ENCODE measurements around the gene NTF3.

NTF3 gene

DNA sequence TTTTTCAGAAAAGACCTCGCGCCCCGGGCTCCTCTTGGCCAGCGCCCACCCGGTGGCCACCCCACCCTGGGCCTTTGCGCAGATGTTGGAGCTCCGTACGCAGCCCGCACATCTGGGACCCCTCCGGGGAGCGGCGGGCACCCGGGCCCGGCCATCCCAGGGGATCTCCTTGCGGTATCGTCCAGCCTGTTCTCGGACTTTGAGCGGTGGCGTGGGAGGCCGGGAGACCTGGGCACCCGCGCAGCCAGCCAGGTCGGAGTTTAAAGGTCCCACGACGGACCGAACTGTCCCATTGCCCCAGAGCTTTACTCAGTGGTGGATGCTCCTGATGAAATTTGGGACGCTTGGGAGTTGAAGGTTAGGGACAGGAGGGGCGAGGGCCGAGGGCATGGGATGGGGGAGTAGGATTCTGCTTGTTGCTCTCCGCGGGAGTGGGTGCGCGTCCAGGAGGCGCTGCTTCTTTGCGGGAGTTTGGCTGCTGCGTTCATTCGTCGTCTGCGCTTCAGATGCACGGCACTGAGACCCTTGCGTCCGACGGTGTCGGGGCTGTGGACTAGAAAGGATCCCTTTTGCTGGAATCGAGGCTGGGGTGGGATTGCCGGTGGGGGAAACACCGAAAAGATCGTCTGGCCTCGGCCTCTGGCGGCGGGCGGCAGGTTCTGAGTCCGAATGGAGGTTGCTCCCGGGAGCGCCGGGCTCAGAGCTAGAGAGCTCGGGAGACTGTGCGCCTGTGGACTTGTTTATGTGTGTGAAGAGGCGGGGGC, 1.4 kb downstream of the NTF3 start:
- no peak for DNase-seq

DNA sequence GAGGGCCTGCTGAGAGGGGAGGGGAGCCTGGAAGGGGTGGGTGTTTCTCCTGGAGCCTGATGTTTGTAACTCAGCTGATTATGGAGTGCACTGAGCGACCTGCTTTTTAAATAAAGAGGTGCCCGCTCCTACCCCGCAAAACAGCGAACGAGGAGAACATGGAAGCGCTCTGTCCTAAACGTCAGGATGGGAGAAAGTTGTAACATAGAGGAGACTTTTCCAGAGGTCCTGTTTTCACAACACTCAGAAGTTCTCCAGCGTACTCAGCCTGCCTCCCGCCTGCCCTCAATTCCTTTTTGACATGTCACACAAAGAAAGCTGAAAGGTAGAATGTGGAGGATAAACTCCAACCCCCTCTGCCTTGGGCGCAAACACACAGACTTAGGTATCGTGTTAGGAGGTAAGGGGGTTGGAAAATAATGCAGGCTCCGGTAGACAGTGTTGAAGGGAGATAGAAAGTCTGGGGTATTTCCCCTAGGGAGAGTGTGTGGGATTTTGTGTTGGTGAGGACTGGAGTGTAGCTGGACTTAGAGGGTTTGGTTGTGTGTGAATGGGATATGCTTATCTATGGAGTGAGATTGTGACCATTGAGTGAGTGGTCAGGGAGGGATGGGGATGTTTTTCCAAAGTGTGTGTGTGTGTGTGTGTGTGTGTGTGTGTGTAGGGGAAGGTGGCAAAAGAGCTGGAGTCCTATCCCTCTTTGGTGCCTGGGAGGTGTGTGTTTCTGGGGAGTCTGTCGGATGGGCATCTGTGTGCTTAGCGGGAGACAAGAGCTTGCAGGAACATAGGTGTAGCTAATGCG, 2.1 kb downstream of the NTF3 start:
- DNase-seq = no peak

DNA sequence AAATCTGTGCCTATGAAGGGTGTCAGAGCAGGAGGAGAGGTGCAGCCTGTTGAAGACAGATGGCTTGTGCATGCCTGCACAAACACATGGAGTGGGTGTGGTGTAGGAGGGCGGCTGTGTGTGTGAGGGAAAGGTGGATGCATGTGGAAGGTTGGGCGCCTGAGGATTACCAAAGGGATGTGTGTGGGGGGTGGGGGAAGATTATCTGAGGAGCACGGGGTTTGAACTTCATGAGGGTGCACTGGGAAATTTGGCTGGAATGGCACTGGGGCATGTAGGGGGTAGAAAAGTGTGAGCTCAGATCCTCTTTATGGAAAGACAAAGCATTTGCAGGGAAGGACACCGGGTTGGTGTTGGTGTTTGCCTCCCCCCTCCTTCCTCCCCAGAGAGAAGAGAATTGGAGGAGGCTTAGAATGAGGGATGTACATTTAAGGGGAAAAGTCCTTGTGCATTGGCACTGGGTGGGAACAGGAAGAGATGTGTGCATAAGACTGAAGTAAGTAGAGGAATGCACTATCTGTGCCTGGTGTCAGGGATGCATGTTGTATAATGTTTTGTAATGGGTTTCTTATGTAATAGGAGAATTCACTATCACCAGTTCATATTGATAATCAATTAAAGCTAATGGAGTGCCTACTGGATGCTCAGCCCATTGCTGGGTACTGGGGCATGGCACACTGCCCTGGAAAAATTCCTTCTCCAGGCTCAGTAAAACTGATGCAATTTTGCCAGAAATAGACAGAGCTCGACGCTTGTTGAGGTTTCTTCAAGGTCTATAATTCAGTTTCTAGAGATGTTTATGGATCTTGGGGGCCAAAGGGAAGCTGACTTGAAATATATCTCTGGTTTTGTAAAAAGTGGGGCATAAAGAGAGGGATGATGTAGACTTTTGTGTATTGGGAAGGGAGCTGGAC, 3.0 kb downstream of the NTF3 start:
- DNase-seq = no peak

DNA sequence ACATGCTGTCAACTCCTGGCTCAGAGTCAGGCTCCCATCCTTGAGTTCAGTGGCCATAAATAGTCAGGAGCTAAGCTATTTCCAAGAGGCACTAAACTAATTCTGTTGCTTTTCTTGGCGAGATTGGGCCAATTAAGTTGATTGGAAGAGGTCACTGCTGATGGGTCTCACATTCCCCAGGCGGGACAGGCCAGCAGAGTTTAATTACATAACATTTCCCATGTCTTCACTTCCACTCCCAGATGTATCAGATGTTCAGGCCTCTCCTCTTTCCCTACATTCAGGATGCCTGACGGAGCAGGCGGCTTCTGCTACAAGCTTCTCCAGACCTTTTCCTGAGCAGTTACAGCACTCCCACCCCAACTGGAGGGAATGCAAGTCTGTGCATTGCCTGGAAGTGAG, 5.3 kb downstream of the NTF3 start:
- no peak for DNase-seq

DNA sequence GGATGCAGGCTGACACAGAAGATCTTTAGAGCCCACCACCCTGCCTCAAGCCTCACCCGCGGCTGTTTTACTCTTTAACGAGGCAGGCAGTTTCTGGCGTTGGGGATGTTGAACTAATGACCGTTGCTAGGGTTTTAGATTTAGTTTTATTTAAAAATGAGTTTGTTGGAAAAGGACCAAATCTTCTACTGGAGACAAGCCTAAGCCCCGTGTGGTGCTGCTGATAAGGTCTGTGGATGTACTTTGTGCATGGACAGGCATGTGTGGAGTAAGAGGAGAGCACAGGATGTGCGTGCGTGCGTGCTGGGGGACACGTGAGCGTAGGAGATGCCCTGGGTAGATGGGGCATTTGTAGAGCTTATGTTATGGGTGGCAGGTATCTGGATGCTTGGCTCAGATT, 5.7 kb downstream of the NTF3 start:
- no peak for DNase-seq

DNA sequence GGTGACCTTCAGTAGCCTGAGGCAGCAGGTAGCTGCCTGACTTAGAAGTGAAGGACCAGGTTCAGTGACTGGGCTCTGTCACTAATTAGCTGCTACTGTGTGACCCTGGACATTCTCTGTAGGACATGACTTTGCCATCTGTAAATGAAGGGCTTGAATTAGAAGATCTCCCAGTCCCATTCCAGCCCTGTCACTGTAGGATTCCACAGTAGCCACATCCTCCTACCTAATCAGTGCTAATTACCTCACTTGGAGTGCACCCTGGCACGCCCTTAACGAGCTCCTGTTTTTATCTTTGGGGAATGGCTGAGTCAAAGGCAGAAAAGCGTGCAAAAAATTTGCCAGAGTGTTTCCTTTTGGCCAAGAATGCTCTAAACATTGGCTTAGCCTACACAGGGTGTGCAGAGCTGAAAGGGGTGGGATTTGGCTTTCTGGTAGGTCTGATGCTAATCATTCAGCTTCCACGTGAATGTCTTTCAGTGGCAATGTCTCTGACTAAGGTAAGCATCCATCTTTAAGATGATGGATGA, 6.8 kb downstream of the NTF3 start:
- no peak for DNase-seq

DNA sequence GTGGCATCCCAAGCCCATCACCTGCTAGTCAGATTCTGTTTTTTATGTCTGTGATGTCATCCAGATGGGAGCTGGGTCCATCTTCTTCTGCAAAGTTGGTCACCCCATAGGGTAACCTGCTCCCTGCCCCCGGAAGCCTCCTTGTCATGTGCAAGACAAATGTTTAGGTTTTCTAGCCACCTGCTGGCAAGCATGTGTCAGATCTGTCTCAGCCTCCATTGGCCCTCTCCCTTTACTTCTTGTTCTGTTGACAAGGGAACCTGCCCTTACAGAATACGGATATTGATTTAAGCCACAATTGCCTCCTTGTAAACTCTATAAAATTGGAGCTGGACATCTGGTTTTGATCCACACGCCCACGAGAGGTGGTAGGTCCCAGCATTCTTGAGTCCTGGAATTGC, 7.5 kb downstream of the NTF3 start:
- no peak for DNase-seq

DNA sequence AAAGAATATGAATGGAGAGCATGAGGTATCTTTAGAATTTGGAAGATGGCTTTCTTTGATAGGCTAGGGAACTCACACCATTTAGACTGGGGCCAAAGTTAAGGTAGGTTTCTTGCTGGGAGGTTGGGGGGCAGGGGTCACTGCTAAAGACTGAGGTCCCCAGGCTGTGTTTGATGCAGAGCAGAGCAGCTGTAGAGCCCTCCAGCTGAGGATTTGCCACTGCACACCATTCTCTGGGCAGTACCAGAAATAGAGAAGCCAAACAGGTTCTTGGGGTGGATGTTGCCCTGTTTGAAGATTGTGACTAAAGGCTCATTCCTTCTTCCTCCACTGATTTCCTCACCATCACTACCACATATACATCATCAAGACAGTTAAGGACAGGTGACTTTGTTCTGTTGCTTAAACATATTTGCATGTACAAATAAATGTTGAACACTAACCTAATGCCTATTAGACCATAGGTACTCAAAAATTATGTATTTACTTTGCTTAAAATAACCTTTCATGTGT, 7.9 kb downstream of the NTF3 start:
- no peak for DNase-seq

DNA sequence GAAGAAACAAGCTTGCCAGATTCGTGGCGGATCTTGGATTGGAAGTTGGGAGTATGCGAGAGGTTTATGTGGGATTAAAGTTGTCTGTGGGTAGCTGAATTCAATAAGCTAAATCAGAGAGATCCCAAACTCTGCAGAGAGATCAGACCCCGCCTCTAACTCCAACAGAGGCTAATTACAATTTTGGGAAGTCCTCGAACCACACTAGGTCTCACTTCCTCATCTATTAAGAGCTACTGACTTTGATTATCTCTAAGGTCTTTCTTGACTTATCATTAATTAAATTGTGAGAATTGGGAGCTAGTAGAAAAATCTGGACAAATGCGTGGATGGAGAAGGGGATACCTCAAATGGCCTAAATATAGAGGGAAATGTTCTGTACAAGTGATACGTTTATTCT, 9.1 kb downstream of the NTF3 start:
- DNase-seq = no peak

DNA sequence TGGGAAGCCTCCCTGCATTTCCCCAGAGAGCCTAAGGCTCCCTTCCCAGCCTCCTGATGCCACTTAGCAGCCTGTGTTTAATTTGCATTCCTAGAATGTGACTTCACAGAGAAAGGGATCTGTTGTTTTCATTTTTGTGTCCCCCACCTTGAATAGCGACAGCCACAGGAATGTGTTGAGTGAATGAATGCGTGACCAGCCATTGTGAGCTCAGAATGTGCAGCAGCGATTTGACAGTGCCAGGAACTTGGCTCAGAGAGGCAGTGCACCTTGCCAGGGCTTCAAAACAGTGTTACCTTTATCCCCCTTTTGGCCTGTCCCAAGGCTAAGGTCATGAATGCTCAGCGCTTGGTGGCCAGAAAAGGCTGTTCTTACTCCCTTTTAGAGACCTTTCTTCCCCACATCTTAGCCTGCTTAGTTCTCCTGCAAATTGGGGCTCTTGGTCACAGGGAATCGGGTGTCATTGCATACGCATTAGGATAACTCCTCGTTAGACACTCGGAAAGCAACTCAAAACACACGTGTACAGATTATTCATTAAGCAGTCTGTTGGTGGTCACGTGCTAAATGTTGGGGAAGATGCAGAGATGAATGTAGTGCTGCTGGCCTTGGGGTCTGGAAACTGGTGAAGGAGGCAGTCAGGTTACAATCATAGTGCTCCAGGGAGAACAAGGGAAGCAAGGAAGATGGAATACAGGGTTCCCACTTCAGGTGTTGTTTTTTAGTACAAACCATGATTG, 9.8 kb downstream of the NTF3 start:
- DNase-seq = no peak

DNA sequence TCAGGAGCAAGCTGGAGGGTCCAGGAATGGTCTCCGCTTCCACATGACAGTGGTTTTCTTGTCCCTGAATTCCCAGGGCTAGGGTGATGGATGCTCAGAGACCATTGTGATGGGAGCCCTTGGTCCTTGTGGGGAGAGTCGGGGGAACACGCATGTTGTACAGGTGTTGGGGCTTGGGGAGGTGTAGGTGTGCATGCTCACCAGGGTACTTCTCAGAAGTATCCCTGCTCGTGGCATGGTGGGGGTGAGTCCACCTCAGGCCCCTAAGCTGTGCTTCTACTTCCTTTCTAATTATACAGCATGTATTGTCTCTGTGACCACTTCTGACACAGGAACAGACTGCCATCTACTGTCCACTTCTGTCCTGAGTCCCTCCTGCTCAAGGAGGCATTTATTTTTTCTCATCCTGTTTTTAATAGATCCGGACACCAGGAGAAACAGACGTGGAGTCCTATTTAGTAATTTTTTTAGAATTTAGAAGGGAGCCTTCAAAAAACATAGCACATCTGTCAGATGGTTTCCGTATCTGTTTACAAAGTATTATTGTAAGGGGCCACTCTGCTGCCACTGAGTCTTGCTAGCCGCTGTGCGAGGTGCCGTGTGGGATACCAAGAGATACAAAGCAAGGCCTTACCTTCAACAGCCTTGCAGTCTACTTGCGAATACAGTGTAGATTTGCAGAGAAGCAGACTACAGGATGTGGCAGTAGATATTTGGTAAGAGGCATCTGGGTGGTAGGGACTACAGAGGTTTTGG, 10.5 kb downstream of the NTF3 start:
- no peak for DNase-seq

DNA sequence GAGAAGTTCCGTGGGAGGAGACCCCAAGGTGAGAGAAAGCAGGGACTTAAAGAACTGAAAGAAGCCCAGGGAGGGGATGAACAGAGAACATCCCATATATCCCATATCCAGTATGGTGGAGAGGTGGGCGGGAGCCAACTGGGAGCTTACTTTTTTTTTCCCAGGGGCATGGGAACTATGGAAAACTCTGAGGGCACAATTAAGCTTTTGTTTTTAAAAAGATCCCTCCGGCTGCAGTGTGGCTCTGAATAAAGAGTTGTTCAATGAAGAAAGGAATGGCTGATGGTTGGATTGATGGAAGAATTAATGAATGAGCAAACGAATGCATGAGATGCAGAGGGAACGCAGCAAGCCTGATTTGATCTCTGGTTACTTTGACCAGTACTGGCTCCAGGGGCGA, 12.6 kb downstream of the NTF3 start:
- no peak for DNase-seq

DNA sequence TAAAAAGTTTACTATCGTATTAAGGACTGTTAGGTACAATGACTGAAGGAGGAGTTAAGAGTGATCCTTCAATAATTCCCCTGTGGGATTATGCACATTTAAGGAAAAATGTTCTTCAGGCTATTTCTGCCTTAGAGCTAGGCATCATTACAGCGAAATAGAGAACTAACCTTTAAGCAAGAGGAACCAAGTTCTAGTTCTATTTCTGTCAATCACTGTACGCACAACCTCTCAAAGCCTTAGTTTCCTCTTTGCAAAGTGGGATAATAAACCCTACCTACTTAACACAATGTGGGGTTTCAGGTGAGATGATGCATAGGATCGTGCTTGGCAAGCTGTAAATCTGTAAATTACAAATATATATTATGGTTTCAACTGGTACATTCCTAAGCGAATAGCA, 15.4 kb downstream of the NTF3 start:
- DNase-seq = no peak

DNA sequence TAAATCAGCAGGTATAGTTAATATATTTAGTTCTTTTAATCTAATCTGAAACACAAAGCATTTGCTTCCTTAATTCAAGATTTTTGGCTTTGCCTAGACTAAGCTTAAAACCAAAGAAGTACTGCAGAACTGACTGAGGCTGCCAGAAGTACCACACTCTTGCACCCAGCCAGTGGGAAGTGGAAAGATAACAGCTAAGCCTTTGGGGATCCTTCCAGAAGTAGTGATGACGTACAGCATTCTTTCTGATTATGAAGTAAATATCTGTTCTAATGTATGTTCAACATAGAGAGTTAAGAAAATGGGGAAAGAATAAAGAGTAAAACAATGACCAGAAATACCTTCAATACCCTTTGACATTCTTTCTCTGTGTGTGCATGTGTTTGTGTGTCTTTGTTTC, 19.3 kb downstream of the NTF3 start:
- DNase-seq = no peak

DNA sequence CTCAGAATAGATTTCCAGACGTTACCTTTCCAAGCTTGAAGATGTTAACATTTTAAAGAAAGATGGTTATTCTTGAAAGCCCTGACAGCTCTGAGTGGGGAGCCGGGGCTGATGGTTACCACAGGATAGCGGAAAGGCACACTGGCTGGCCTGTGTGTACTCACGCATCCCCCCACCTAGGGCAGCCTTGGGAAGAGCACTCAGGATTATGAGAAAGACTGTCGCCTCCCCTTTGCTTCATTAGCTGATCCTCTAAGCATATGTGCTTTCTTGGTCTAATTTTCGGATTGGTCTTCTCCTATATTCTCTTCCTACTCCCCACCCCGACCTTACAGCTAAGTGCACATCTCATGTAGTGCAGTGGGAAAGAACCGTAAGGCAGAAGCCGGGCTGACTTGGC, 20.7 kb downstream of the NTF3 start:
- no peak for DNase-seq

DNA sequence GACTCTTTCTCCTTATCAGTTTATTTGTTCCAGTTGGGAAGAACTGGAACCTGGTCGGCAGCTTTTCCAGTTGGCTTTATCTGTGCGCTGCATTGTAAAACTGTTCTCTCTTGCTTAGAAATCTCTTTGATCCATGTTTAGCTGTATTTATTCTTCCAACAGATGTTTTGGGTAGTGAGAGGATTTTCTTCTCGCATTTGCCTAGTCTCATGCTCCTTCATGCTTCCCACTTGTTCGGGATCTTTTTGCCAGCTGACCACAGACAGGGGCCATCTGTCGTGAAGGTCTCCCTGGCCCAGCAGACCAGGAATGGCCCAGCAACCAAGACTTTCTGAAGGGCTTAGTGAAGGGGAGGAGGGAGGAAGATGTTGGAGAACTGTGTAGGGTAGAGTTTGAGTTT, 21.6 kb downstream of the NTF3 start:
- no peak for DNase-seq

DNA sequence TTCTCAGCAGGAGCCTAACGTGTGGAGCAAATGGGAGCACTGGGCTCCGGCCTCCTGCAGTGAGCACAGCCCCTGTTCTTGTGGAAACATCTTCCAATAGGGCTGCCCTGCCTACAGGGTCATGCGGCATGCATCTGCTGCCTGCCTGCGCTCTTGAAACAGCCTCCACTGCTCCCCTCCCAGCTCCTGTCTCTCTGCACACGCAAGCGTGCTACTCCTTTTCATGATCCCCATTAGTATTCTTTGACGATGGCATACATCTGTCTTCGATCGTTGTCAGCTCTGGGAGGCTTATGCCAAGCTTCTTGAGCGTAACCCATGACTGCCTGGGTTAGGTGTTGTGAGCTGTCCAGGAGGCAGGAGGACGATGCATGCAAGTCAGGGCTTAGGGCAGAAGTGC, 23.1 kb downstream of the NTF3 start:
- DNase-seq = no peak

DNA sequence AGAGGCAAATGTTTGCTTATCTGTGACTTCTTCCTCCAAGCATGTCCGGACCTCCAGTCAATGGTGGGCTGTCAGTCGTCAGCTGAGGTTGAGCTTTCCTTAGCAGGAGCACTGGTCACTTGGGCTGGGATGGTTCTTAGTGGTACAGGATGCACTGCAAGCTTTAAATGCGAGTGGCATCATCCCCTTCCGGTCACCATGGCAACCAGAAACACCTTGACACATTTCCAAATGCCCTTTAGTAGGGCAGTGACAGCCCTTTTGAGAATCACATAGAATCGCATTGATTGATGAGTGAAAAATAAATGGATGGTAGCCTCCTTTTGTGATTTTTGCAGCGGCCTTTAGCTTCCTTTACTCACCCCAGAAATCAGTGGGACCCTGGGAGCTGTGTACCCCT, 24.1 kb downstream of the NTF3 start:
- no peak for DNase-seq

DNA sequence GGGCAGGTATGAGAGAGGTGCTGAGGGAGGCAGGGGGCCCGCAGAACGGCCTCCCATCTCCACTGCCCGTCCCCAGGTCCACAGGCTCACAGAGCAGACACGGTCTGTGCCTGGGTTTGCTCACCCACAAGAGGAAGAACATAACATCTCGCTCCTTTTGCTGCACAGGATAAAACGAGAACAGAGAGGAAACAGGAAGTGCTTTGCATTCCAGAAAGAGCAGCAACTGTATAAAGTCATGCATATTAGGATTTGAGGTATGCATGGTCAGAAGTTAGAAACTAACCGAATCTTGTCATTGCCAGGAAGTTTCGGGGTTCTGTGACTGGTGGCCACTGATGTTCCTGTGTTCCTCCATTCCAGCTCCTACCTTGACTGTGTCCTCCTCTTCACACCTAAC, 25.0 kb downstream of the NTF3 start:
- no peak for DNase-seq

DNA sequence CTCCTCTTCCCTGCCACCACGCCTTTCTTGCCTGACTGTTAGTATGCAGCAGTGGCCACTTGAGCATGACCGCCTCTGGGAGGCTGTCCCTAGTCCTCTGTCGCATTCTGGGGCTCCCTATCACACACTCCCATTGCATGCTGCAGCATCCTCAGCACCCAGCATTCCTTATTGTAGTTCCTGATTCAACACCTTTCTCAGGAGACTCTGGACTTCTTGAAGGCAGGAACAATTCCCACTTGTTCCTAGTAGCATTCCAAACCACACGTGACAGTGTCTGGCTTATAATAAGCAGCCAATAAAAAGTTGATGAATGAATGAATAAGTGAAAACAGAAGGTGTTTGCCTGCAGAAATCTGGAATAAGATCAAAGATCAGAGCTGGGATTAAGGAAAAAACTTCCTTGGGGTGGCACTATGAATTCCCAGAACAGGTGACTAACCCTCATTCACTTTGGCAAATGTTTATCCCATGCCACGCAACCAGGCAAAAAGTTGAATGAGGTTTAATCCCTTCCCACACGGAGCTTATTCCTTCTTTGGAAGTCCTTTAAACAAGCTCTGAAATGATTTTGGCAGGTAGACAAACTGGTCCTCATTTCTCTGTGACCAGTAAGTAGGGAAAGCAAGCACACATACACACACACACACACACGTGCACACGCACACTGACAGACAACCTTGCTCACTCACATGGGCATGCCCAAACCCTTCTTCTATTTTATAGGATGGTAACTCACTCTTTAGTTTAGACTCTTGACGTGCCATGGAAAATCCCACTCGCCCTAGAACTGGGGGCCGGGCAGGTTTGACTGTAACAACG, 26.5 kb downstream of the NTF3 start:
- DNase-seq = no peak
